ENCODE data around the gene DKC1.
"Not testable (repeated sequence)": the region's sequence is repeated elsewhere in the genome, so short reads cannot be mapped to it uniquely, and the experiment has no call there.

The DKC1 gene

DNA sequence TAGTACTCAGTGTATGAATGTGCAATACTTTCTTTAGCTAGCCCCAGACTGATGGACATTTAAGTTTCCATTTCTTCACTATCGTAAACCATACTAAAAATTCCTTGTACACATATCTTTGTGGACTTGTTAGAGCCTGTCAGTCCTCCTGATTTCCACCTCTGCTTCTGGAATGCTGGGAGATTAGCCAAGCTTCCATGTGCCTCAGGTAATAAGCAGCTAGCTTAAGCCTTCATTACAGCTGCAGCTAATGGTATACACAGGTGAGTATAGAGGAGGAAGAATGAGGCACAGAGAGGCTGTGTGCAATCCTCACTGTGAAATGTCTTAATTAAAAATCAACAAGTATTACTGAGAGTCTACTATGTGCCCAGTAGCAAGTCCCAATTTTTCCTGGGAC, 62.0 kb downstream of the DKC1 start:
- TF ChIP-seq, protein P1, sequence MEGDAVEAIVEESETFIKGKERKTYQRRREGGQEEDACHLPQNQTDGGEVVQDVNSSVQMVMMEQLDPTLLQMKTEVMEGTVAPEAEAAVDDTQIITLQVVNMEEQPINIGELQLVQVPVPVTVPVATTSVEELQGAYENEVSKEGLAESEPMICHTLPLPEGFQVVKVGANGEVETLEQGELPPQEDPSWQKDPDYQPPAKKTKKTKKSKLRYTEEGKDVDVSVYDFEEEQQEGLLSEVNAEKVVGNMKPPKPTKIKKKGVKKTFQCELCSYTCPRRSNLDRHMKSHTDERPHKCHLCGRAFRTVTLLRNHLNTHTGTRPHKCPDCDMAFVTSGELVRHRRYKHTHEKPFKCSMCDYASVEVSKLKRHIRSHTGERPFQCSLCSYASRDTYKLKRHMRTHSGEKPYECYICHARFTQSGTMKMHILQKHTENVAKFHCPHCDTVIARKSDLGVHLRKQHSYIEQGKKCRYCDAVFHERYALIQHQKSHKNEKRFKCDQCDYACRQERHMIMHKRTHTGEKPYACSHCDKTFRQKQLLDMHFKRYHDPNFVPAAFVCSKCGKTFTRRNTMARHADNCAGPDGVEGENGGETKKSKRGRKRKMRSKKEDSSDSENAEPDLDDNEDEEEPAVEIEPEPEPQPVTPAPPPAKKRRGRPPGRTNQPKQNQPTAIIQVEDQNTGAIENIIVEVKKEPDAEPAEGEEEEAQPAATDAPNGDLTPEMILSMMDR (IDR thresholded peaks at IDR 0.05; ENCODE audit: extremely low read depth, insufficient read depth, missing control alignments), result no peak
- no peak for DNase-seq (ENCODE audit: low spot score)
- in situ Hi-C loops (cut with MboI; ENCODE audit: low pct_unique_long_range_greater_than_20kb, low sequenced_read_pairs, unreplicated experiment), result loop anchor here (25.0 kb wide), 1 partner anchor 237 kb away; the partner anchor contains the start of gene CTAG1A

DNA sequence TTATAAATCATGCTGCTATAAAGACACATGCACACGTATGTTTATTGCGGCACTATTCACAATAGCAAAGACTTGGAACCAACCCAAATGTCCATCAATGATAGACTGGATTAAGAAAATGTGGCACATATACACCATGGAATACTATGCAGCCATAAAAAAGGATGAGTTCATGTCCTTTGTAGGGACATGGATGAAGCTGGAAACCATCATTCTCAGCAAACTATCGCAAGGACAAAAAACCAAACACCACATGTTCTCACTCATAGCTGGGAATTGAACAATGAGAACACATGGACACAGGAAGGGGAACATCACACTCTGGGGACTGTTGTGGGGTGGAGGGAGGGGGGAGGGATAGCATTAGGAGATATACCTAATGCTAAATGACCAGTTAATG, 62.9 kb downstream of the DKC1 start:
- in situ Hi-C loops (cut with MboI; ENCODE audit: low pct_unique_long_range_greater_than_20kb, low sequenced_read_pairs, unreplicated experiment), result loop anchor here (25.0 kb wide), 1 partner anchor 238 kb away; the partner anchor contains the start of gene CTAG1A
- DNase-seq (ENCODE audit: low spot score), result not testable (repeated sequence)

Data from GM13977 (cell line).